Kidney (tissue), 14 donors: ENCODE data around the gene MNAT1. TPM values are rescaled to one million over a fixed set of nuclear protein-coding genes. Genes with fewer than 3 reads are reported as not detected.
A peak's percentile ranks its signal among the peaks of the same experiment; 100 is the strongest.

ENCODE experiments used
- DNase-seq, 5 donors: peaks; one replicate each; pipeline ENCODE4 v3.0.0-alpha.2; 2013 to 2020
- FAIRE-seq: peaks from 2 replicates; lab custom pipeline; 2012; peaks lifted over from hg19 to GRCh38; lab: Jason Lieb, UNC
- H3K27ac ChIP-seq, 2 donors: one replicate each; pipeline ENCODE4 v1.7.0; 2013; ENCODE audit warnings: low read depth in 2 of 2, low read length in 2 of 2, inconsistent platforms in 1 of 2
- H3K27me3 ChIP-seq: one replicate; pipeline ENCODE4 v1.7.1; 2013; ENCODE audit warnings: low read length, inconsistent platforms; ENCODE audit not compliant: control insufficient read depth, insufficient read depth
- H3K36me3 ChIP-seq, 3 donors: one replicate each; pipeline versions ENCODE4 v1.7.0 to v1.7.1; 2013; ENCODE audit warnings: low read length in 3 of 3, control low read depth in 1 of 3, inconsistent platforms in 1 of 3; ENCODE audit not compliant: insufficient read depth in 3 of 3, control insufficient read depth in 2 of 3
- H3K4me1 ChIP-seq, 3 donors: one replicate each; pipeline versions ENCODE4 v1.7.0 to v1.7.1; 2013; ENCODE audit warnings: low read length in 3 of 3, inconsistent platforms in 1 of 3, low read depth in 1 of 3; ENCODE audit not compliant: control insufficient read depth in 2 of 3, insufficient read depth in 2 of 3
- H3K4me3 ChIP-seq, 3 donors: one replicate each; pipeline versions ENCODE4 v1.7.0 to v1.8.1; 2013; ENCODE audit warnings: low read length in 3 of 3, control low read depth in 1 of 3, inconsistent platforms in 1 of 3
- H3K9ac ChIP-seq, 3 donors: one replicate each; pipeline versions ENCODE4 v1.7.0 to v1.7.1; 2013; ENCODE audit warnings: low read length in 3 of 3, control low read depth in 1 of 3, inconsistent platforms in 1 of 3
- H3K9me3 ChIP-seq, 3 donors: one replicate each; pipeline versions ENCODE4 v1.7.0 to v1.7.1; 2013; ENCODE audit warnings: low read length in 3 of 3, control low read depth in 1 of 3, inconsistent platforms in 1 of 3; ENCODE audit not compliant: control insufficient read depth in 2 of 3, insufficient read depth in 1 of 3
- intact Hi-C: fragments of 100-400 bp; cut with DNase I; formaldehyde crosslinking; loops from one replicate; pipeline ENCODE4 v1.11.1; 2022
- polyA plus RNA-seq: library from polyadenylated mRNA; stranded (reverse); fragments of 350-450 nt; fragmentation: Illumina TruSeq; extraction: RNeasy Lipid Tissue Mini Kit (QIAGEN cat#74804); gene quantifications from one replicate; pipeline ENCODE4 v1.2.3, GENCODE V29; 2014; ENCODE audit warnings: low read depth, low replicate concordance; ENCODE audit not compliant: insufficient read depth
- total RNA-seq: library from RNA; stranded (reverse); fragmentation: NEBNext Ultra II Directional; extraction: Animal tissue kit (Norgen Biotek cat#: 25700); gene quantifications from one replicate; pipeline ENCODE4 v1.2.1, GENCODE V29; 2021
- TF ChIP-seq, protein P1 (sequence below): IDR thresholded peaks from 3 replicates; pipeline ENCODE4 v1.5.1; 2012; ENCODE audit warnings: mild to moderate bottlenecking, moderate library complexity, borderline replicate concordance; ENCODE audit not compliant: insufficient read depth; ENCODE audit errors: extremely low read depth
- donor health status: control.
- donor health status: control.
- donor health status: control.
- donor health status: control.
- donor health status: control.
- donor health status: DM: yes; HTN: yes; CAD: no.
- donor health status: Normal renal cell carcinoma (clear cell type).

Gene MNAT1
- total and polyA plus RNA-seq, 2 donors from 2014 or later, result 29.6 to 41.6 TPM

DNA sequence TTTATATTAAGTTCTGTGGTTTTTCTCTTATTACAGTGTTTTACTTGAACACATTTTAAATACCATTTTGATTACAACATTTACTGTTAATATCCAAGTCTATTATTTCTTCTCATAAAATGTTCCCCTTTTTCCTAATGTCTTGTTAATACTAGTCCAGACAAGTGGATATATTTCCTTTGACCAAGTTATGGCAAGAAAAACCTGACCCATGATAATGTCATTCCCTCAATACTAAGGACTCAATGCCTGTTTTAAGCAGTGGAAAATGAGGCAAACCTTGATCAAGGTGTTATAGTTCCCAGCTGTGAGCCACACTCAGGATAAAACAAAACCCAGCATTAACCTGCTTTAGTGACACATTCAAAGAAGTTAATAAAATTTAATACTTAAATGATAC, 234.1 kb downstream of the MNAT1 start:
- no peaks in the 10 kb centered on the region for H3K4me1 ChIP-seq
- H3K9ac ChIP-seq, result no peak overlapping the region
- H3K36me3 ChIP-seq, result no peaks in the 10 kb centered on the region
- intact Hi-C loops, result no loop called here
- DNase-seq (no peak), FAIRE-seq (peak; percentile 74)
- H3K27me3 ChIP-seq, result no peaks in the 10 kb centered on the region
- H3K27ac ChIP-seq, result no peak overlapping the region
- TF ChIP-seq, protein P1, sequence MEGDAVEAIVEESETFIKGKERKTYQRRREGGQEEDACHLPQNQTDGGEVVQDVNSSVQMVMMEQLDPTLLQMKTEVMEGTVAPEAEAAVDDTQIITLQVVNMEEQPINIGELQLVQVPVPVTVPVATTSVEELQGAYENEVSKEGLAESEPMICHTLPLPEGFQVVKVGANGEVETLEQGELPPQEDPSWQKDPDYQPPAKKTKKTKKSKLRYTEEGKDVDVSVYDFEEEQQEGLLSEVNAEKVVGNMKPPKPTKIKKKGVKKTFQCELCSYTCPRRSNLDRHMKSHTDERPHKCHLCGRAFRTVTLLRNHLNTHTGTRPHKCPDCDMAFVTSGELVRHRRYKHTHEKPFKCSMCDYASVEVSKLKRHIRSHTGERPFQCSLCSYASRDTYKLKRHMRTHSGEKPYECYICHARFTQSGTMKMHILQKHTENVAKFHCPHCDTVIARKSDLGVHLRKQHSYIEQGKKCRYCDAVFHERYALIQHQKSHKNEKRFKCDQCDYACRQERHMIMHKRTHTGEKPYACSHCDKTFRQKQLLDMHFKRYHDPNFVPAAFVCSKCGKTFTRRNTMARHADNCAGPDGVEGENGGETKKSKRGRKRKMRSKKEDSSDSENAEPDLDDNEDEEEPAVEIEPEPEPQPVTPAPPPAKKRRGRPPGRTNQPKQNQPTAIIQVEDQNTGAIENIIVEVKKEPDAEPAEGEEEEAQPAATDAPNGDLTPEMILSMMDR, result no peak
- no peaks in the 10 kb centered on the region for H3K9me3 ChIP-seq
- H3K4me3 ChIP-seq, result no peak overlapping the region

DNA sequence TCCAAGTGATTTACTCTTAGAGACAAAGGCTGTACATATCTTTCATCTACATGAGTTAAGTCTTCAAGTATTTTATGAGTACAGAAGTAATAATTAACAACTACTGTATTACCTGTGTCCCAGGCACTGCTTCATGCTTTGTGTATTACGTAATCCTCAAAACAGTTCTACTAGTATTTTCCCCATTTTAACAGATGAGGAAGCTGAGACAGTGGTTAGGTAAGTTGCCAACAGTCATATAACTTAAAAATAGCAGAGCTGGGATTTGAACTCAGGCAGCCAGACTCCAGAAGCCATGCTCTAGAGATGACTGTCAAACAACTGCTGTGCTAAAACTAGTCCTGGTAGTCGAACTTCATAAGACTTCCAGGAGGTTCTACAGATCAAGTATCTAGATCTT, 235.6 kb downstream of the MNAT1 start:
- DNase-seq, result no peak
- TF ChIP-seq, protein P1, result no peak
- Histone ChIP-seq H3K9ac (no peak overlapping the region), H3K27ac (no peak overlapping the region), H3K9me3 (no peaks in the 10 kb centered on the region), H3K4me1 (no peaks in the 10 kb centered on the region), H3K36me3 (peaks cover 0 to 5% (median 0%) of the 10 kb centered on the region in 3 donors), H3K27me3 (no peaks in the 10 kb centered on the region), H3K4me3 (no peak overlapping the region)
- no peak for FAIRE-seq
- intact Hi-C loops, result no loop called here

DNA sequence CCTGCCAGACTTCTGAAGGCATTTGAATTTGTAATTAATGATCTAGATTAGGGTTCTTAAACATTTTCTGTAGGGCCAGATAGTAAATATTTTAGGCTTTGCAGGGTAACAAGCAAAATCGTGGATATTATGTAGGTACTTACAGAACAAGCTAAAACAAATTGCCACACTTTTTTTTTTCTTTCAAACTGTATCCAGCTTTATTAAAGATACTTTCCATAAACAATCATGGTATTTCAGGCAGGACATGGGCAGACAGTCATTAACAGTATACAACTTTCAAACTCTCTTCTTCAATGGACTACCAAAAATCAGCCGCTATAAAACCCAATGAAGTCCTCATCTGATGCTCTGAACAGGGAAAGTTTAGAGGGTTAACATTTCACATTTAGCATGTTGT, 236.7 kb downstream of the MNAT1 start:
- Histone ChIP-seq H3K4me1 (no peaks in the 10 kb centered on the region), H3K36me3 (peaks cover 0 to 5% (median 3%) of the 10 kb centered on the region in 3 donors), H3K9me3 (no peaks in the 10 kb centered on the region), H3K27me3 (no peaks in the 10 kb centered on the region), H3K9ac (no peak overlapping the region), H3K27ac (no peak overlapping the region), H3K4me3 (no peak overlapping the region)
- DNase-seq, result no peak
- no peak for FAIRE-seq
- TF ChIP-seq, protein P1, result no peak
- intact Hi-C loops, result no loop called here

DNA sequence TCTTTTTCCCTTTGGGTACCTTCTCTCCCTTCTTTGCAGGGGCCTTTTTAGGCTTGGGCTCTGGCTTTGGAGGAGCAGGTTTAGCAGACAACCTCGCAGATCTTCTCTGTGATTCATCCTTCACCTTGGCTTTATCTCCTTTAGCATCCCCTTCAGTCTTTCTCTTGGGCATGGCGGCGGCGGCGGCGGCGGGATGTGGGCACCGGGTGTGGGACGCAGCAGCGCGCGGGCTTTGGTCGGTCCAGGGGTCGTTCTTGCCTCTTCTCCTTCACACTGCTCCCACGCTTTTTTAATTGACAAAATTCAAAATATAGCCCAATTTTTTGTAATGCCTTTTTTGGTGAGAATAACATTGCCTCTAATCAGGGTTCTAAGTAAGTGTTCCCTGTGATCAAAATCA, 237.7 kb downstream of the MNAT1 start:
- Histone ChIP-seq H3K27ac (no peak overlapping the region), H3K4me1 (no peaks in the 10 kb centered on the region), H3K36me3 (peaks cover 0 to 5% (median 3%) of the 10 kb centered on the region in 3 donors), H3K9me3 (no peaks in the 10 kb centered on the region), H3K27me3 (no peaks in the 10 kb centered on the region), H3K9ac (no peak overlapping the region), H3K4me3 (no peak overlapping the region)
- TF ChIP-seq, protein P1, result no peak
- FAIRE-seq, result no peak
- intact Hi-C loops, result no loop called here
- no peak for DNase-seq
